HG02623 (cell line): ENCODE measurements around the gene RAD51B.

Experiments
- ATAC-seq: cut with Tn5 transposase; IDR thresholded peaks from one replicate; pipeline ENCODE4 v1.9.1; 2021; ENCODE audit warnings: moderate library complexity; ENCODE audit not compliant: unreplicated experiment

Gene RAD51B

GRCh38 chr14:68511129-68512047 is 691.8 kb downstream of the RAD51B start:
- no peak for ATAC-seq

DNA sequence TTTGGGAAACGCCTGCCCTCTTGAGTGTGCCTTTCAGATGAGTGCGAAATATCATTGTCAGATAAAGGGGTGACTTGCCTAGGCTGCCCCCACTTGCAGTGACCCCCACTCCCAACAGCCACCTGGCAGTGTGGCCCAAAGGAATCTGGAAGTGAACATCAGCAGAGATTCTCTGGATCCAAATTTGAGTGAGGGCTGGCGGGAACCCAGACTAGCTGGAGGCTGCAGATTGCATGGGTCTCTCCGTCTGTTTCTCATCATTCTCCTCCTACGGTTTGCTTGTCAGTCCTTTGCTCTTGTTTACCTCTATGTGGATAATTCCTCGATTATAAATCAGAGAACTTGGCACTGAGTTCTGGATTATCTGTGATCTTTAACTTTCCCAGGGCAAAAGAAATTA is 692.5 kb downstream of the RAD51B start:
- no peak for ATAC-seq

DNA sequence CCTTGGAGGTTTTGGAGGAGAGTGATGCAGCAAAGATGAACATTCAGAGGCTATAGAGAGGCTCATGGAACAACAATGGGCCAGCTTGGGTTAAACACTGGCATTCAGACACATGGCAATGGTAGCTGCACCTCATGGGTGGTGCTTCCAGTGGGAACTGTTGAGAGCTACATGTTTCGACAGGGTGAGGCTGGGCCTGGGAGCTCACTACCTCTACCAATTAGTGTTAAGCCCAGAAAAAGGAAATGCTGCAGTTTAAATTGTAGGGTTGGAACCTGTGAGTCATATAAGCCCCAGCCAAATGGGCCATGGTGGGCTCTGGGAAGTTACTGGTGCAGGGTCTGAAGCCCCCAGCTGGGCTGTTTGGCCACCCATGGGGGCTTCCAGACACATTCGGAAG is 693.6 kb downstream of the RAD51B start:
- no peak for ATAC-seq

DNA sequence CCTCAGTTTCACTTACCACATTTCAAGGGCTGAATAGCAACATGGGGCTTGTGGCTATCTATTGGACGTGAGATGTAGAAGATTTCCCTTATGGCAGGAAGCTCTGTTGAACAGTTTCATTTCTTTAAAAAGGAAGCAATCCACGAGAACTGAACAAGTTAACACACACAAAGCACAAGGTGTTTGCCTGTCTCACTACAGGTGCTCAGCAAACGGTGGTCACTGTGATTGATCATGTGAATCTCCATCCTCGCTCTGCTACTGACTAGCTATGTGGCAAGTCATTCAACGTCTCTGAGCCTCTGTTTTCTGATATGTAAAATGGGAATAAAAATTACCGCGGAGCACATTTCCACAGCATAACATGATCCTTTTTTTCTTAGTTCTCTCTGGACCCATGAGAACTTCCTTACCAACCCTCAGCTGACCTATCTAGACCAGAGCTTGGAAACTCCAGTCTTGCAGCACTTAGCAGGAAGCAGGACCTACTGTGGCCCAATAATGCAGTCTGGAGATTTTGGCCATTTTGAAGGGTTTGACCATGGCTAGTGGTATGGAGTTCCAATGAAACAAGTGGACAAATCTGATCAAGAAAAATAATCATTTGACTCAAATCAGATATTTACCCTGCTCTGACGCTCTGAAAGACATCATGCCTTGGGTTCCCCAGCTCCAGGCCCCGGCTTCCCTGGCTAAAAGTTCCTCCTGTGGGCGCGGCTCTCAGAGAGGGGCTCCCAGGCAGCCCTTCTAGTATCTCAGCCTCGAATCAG is 694.4 kb downstream of the RAD51B start:
- ATAC-seq = no peak

DNA sequence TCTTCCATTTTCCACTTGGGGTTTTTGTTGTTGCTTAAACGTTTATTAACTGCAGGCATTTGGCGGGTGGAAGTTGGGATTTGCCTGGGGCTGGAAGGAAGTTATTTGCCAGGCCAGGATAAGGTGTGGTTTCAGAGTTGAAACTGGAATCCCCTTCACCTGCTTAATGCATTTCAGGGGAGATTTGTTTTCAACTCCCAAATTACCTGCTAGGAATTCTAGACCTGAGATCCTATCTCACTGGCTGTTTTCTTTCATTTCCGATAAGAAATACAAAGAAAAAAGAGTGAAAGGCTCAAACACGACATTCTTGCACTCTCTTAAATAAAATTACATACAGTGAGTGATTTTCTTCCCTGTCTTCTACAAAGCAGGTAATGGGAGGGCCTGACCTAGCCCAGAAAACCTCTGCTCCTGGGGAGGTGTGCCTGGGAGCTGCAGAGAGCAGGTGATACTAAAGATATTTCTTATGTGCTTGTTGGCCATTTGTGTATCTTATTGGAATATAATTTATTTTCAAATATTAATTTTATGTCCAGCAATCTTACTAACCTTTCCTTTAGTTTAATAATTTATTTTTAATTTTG is 695.1 kb downstream of the RAD51B start:
- no peak for ATAC-seq

- ATAC-seq = no peak
These were observed 696.8 kb downstream of the RAD51B start for GRCh38 chr14:68516342-68516741.

- no peak for ATAC-seq
These were observed 698.6 kb downstream of the RAD51B start for GRCh38 chr14:68518166-68518565.

- ATAC-seq = no peak
These were observed 699.4 kb downstream of the RAD51B start for GRCh38 chr14:68518761-68519670.

GRCh38 chr14:68519671-68520187 is 700.1 kb downstream of the RAD51B start:
- no peak for ATAC-seq

DNA sequence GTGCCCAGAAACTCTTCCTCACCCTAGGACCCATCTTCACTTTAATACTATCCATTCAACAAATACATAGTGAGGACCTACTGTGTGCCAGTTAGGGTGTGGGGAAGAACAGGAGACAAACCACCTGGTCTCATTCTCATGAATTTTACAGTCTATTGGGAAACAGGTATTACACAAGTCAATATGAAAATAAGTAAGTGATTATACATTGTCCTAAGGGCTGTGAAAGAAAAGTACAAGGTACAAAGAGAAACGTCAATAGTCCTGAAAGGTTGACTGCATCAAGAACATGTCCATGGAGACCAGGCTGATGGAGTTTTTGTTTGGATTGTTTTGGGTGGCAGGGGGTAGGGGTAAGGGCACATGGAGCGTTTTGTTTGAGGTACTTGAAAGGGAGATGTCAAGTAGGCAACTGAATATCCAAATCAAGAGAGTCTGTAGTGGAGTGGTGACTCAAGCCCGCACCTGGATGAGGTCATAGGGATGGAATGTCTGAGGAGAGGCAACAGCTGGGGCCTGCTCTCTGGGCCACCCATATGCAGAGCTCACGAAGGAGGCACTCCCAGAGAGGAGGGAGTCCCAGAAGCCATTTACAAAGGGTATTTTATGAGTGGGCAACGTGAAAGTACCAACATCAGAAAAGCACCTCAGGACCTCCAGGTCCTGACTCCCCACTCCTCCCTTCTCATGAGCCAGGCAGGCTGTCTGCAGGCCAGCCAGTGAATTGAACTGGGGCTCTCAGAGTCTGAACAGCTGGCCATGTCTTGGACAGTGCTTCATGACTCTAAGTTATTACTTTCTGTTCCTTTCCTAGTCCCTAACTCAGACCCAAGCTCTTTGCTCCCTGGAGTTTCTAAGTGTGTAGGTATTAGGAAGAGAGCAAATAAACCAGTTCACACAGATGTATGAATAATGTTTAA is 701.3 kb downstream of the RAD51B start:
- no peak for ATAC-seq

DNA sequence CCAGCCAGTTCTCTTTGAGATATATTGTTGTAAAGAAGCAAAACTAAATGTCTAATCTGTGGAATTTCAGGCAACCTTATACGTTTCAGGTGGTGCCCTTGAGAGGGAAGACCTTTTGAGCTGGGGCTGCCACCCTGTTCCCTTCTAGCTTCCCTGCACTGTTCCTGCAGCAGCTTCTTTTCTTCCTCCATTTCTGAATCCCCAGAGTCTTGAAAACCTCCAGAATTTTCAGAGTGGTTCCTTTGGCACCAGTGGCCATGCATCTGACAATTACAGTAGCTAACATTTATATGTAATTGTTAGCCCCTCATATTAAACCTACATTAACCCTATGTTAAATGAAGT is 702.0 kb downstream of the RAD51B start:
- no peak for ATAC-seq

GRCh38 chr14:68521961-68522509 is 702.5 kb downstream of the RAD51B start:
- ATAC-seq = no peak

- ATAC-seq = no peak
These were observed 703.1 kb downstream of the RAD51B start for GRCh38 chr14:68522510-68523325.

DNA sequence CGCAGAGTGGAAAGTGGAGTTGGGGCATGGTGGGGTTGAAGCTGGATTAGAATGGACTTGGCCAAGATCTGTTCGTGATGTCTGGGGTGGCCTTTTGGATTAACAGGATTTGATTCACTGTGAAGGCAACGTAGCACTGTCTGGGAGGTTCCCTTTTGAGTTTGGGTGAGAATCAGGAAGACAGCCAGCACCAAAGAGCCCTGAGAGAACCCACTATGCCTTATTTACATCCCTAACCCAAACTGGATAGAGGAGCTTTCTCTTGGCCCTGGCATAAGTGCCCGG is 703.7 kb downstream of the RAD51B start:
- no peak for ATAC-seq

GRCh38 chr14:68523989-68524725 is 704.6 kb downstream of the RAD51B start:
- no peak for ATAC-seq

DNA sequence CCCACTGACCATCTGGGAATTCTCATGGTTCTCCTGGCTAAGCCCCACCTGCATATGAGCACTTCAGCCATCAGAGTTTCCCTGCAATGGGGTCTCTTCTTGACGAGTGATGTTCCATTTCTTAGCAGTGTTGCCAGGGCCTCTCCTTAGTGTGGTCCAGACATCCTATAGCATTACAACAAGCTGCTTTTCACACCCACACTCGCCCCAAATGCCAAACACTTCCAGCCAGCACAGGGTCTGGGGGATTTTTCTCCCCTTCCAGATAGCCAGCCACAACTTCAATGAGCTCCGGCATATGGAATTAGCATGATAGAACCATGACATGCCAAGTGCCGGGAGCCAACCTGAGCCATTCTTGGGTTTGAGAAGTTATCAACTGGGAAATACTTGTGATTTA is 705.9 kb downstream of the RAD51B start:
- ATAC-seq = no peak

DNA sequence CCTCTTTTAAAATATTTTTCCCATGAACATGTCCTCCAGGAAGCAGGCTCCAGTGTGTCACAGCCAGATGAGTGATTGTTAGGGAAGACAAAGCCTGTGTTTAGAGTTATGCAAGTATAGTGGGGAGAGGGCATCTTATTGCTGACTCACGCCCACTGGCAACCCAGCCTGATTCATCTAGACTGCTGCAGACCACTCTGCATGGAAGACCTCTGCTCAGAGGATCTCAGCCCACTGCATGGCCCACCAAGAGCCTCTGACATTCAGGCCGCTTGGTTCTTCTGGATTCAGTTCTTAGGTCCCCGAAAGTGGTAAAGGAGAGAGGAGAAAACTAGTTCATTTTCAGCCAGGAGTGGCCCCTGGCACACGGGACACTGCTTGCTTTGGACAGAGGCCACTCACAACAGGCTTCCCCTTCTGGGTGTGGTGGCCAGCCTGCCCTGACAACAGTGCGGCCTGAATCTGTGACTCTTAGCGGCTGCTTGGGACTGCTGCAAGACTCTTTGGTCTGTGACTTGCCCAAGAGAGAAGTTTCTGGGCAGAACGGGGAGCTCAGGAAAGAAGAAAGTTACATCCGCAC is 707.0 kb downstream of the RAD51B start:
- ATAC-seq = no peak
